Measurements from ENCODE around the gene CCDC74B. TPM values are rescaled to one million over a fixed set of nuclear protein-coding genes. Genes with fewer than 3 reads are reported as not detected.
A peak's percentile ranks its signal among the peaks of the same experiment; 100 is the strongest.
"Not testable (repeated sequence)": the region's sequence is repeated elsewhere in the genome, so short reads cannot be mapped to it uniquely, and the experiment has no call there.

Gene CCDC74B
- total RNA-seq, 1 experiment from 2014 or later = 1.2 TPM

GRCh38 chr2:130187859-130188792, 43.2 kb upstream of the CCDC74B start:
- H3K27me3 Mint-ChIP-seq (ENCODE audit: insufficient read depth, unreplicated experiment); H3K9me3 ChIP-seq; intact Hi-C loops (cut with micrococcal nuclease; ENCODE audit: unreplicated experiment); H3K9me3 Mint-ChIP-seq (ENCODE audit: unreplicated experiment); H3K4me3 Mint-ChIP-seq (ENCODE audit: unreplicated experiment); H3K4me3 ChIP-seq (ENCODE audit: low read depth, low read length); H3K36me3 ChIP-seq (ENCODE audit: control insufficient read depth, insufficient read depth, low read length); H3K27me3 ChIP-seq (replicated peaks; ENCODE audit: control insufficient read depth, insufficient read depth, low read length); H3K4me1 Mint-ChIP-seq (ENCODE audit: low read depth, unreplicated experiment); BruUV-seq (replicated peaks); H3K4me1 ChIP-seq: not testable (repeated sequence)
- Mint-ChIP-seq H3K36me3 (ENCODE audit: insufficient read depth, unreplicated experiment) (peaks cover 39% of the 10 kb centered on the region), H3K27ac (ENCODE audit: unreplicated experiment) (peak overlapping the region; percentile 40)
- ChIA-PET POLR2A (interaction anchor here (0.6 kb wide), 1 partner anchor 54 kb away, joined by 4 read pairs; no protein-coding TSS in a partner anchor), CTCF (interaction anchor here (0.6 kb wide), 1 partner anchor 154 kb away, joined by 3 read pairs; a partner anchor contains a TSS)
- DNase-seq = peak in 1 of 2 experiments; percentile 40

- H3K36me3 ChIP-seq (ENCODE audit: control insufficient read depth, insufficient read depth, low read length) = peaks cover 2% of the 10 kb centered on the region; the same call in 1 of the 2 replicates
- no peaks in the 10 kb centered on the region for H3K9me3 Mint-ChIP-seq (ENCODE audit: unreplicated experiment)
- CTCF ChIA-PET = no interaction called here
- H3K4me1 Mint-ChIP-seq (ENCODE audit: low read depth, unreplicated experiment) = peaks cover 8% of the 10 kb centered on the region
- no peak for TF ChIP-seq CTCF (IDR thresholded peaks at IDR 0.05; ENCODE audit: insufficient read depth in 1 of 2, low read depth in 1 of 2, low read length in 1 of 2, severe bottlenecking in 1 of 2, unreplicated experiment in 1 of 2)
- no peaks in the 10 kb centered on the region for H3K27me3 Mint-ChIP-seq (ENCODE audit: insufficient read depth, unreplicated experiment)
- no TSS peak for BruUV-seq (replicated peaks)
- no peak overlapping the region for H3K4me3 Mint-ChIP-seq (ENCODE audit: unreplicated experiment)
- H3K27ac Mint-ChIP-seq (ENCODE audit: unreplicated experiment) = no peak overlapping the region
- no peak overlapping the region for H3K4me3 ChIP-seq (ENCODE audit: low read depth, low read length)
- H3K27me3 ChIP-seq (replicated peaks; ENCODE audit: control insufficient read depth, insufficient read depth, low read length) = no peaks in the 10 kb centered on the region
- H3K36me3 Mint-ChIP-seq (ENCODE audit: insufficient read depth, unreplicated experiment) = peaks cover 34% of the 10 kb centered on the region
- DNase-seq = no peak
- intact Hi-C loops (cut with micrococcal nuclease; ENCODE audit: unreplicated experiment) = no loop called here
- peaks cover 4% of the 10 kb centered on the region; the same call in 1 of the 2 replicates for H3K4me1 ChIP-seq
- POLR2A ChIA-PET = no interaction called here
- H3K9me3 ChIP-seq = no peaks in the 10 kb centered on the region
These were observed 42.4 kb upstream of the CCDC74B start for GRCh38 chr2:130187268-130187667.

DNA sequence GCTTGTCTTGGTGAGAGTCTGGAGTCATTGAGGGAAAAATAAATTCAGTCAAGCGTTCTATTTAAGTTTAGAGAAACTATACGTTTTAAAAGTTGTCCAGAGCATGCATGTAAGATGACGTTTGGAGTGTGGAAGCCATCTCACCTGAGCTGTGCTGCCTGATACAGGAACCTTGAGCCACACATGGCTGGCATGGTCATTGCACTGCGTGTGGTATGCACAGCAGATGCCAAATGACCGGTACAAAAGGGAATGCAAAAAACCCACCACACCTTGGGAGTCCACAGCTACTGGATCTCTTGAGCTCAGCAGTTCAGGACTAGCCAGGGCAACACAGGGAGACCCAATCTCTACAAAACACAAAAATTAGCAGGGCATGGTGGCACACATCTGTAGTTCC, 41.5 kb upstream of the CCDC74B start:
- BruUV-seq (replicated peaks) = no TSS peak
- H3K27ac Mint-ChIP-seq (ENCODE audit: unreplicated experiment) = no peak overlapping the region
- Histone ChIP-seq H3K4me3 (ENCODE audit: low read depth, low read length) (no peak overlapping the region), H3K9me3 (no peaks in the 10 kb centered on the region), H3K27me3 (replicated peaks; ENCODE audit: control insufficient read depth, insufficient read depth, low read length) (no peaks in the 10 kb centered on the region), H3K4me1 (peaks cover 4% of the 10 kb centered on the region; the same call in 1 of the 2 replicates), H3K36me3 (ENCODE audit: control insufficient read depth, insufficient read depth, low read length) (peaks cover 2% of the 10 kb centered on the region; the same call in 1 of the 2 replicates)
- peaks cover 41% of the 10 kb centered on the region for H3K36me3 Mint-ChIP-seq (ENCODE audit: insufficient read depth, unreplicated experiment)
- no peaks in the 10 kb centered on the region for H3K27me3 Mint-ChIP-seq (ENCODE audit: insufficient read depth, unreplicated experiment)
- no peak for DNase-seq
- ChIA-PET CTCF (no interaction called here), POLR2A (no interaction called here)
- H3K4me3 Mint-ChIP-seq (ENCODE audit: unreplicated experiment) = no peak overlapping the region
- peaks cover 8% of the 10 kb centered on the region for H3K4me1 Mint-ChIP-seq (ENCODE audit: low read depth, unreplicated experiment)
- H3K9me3 Mint-ChIP-seq (ENCODE audit: unreplicated experiment) = no peaks in the 10 kb centered on the region
- no peak for TF ChIP-seq CTCF (IDR thresholded peaks at IDR 0.05; ENCODE audit: insufficient read depth in 1 of 2, low read depth in 1 of 2, low read length in 1 of 2, severe bottlenecking in 1 of 2, unreplicated experiment in 1 of 2)
- intact Hi-C loops (cut with micrococcal nuclease; ENCODE audit: unreplicated experiment) = no loop called here

All from Caco-2 (cell line).